GM12878 (cell line): ENCODE data around the gene AKT3. TPM values are rescaled to one million over a fixed set of nuclear protein-coding genes. Genes with fewer than 3 reads are reported as not detected.

ENCODE experiments used
- ATAC-seq: fragments of 200-7000 bp; cut with Tn5 transposase; 3 replicates; pipeline ENCODE4 v1.9.1; 2020; ENCODE audit warnings: mild to moderate bottlenecking, moderate library complexity
- BruUV-seq: library from RNA; stranded (reverse); fragments of 400-500 nt; replicated peaks from 2 replicates; lab custom pipeline; 2021; lab: Mats Ljungman, UMichigan
- CTCF ChIA-PET: fragments of 300-600 bp; sonication (Branson Sonifier 250); formaldehyde crosslinking; extraction: SDS; loops from one replicate; lab custom pipeline; 2021; ENCODE audit warnings: inconsistent platforms; lab: Yijun Ruan, JAX
- POLR2A ChIA-PET: fragments of 350-600 bp; formaldehyde crosslinking; extraction: SDS; loops from one replicate; lab custom pipeline; 2021; ENCODE audit warnings: inconsistent platforms; lab: Charles Lee
- RAD21 ChIA-PET: fragments of 300-600 bp; sonication (Branson Sonifier 250); formaldehyde crosslinking; loops from one replicate; lab custom pipeline; 2023; ENCODE audit warnings: antibody characterized with exemption; ENCODE audit not compliant: unreplicated experiment; lab: Charles Lee
- SMC1A ChIA-PET: fragments of 300-600 bp; sonication (Branson Sonifier 250); formaldehyde crosslinking; loops from one replicate; lab custom pipeline; 2023; ENCODE audit not compliant: unreplicated experiment, uncharacterized antibody; lab: Charles Lee
- DNase-seq: peaks from one replicate; pipeline ENCODE4 v3.0.0-alpha.2; 2011; ENCODE audit warnings: low read depth, low spot score
- FAIRE-seq: peaks from 3 replicates; lab custom pipeline; 2011; peaks lifted over from hg19 to GRCh38; lab: Jason Lieb, UNC
- H2AFZ ChIP-seq: 2 replicates; pipeline ENCODE4 v1.6.0; 2011; ENCODE audit warnings: low read depth, low read length, control low read depth; ENCODE audit not compliant: control insufficient read depth
- H3K27ac ChIP-seq: 2 replicates; pipeline ENCODE4 v1.5.1; 2011; ENCODE audit warnings: control low read depth; ENCODE audit not compliant: control insufficient read depth, insufficient read depth
- H3K27me3 ChIP-seq, 2 experiments: replicated peaks in 1 of 2; 2 replicates each; pipeline versions ENCODE4 v1.6.0 to v1.6.1; 2011; ENCODE audit warnings: low read length in 1 of 2; ENCODE audit not compliant: control insufficient read depth in 2 of 2, insufficient read depth in 2 of 2
- H3K36me3 ChIP-seq, 2 experiments: 2 replicates each; pipeline ENCODE4 v1.5.1; 2011; ENCODE audit warnings: low read length in 1 of 2; ENCODE audit not compliant: control insufficient read depth in 2 of 2, insufficient read depth in 2 of 2
- H3K4me1 ChIP-seq: 2 replicates; pipeline ENCODE4 v1.6.1; 2011; ENCODE audit warnings: mild to moderate bottlenecking, low read length, moderate library complexity, mixed read lengths; ENCODE audit not compliant: control insufficient read depth, insufficient read depth
- H3K4me2 ChIP-seq: 2 replicates; pipeline ENCODE4 v1.6.0; 2011; ENCODE audit warnings: control low read depth; ENCODE audit not compliant: control insufficient read depth, insufficient read depth
- H3K4me3 ChIP-seq: fragments of 200-600 bp; sonication (generic); 2 replicates; pipeline ENCODE4 v1.5.1; 2016
- H3K79me2 ChIP-seq: 2 replicates; pipeline ENCODE4 v1.6.0; 2011; ENCODE audit warnings: low read length; ENCODE audit not compliant: control insufficient read depth, insufficient read depth
- H3K9ac ChIP-seq: 2 replicates; pipeline ENCODE4 v1.8.0; 2011; ENCODE audit warnings: low read length, control low read depth, mixed read lengths; ENCODE audit not compliant: control insufficient read depth, insufficient read depth
- H3K9me3 ChIP-seq: replicated peaks from 3 replicates; pipeline ENCODE4 v1.5.1; 2011; ENCODE audit warnings: mild to moderate bottlenecking, low read length; ENCODE audit not compliant: control insufficient read depth, insufficient read depth
- H4K20me1 ChIP-seq: 2 replicates; pipeline ENCODE4 v1.6.0; 2011; ENCODE audit not compliant: control insufficient read depth, insufficient read depth
- ESRRA ChIP-seq: IDR thresholded peaks from 2 replicates; pipeline ENCODE4 v1.6.1; 2012; ENCODE audit warnings: mild to moderate bottlenecking, low read length, improper control_type of control experiment
- IKZF2 ChIP-seq, 2 experiments: fragments of 450-650 bp; IDR thresholded peaks; 2 replicates each; pipeline ENCODE4 v1.6.1; 2017; ENCODE audit warnings: mild to moderate bottlenecking in 2 of 2, moderate library complexity in 2 of 2
- NFXL1 ChIP-seq: fragments of 450-650 bp; IDR thresholded peaks from 2 replicates; pipeline ENCODE4 v1.6.1; 2017; ENCODE audit warnings: antibody characterized with exemption, mild to moderate bottlenecking, borderline replicate concordance
- RAD21 ChIP-seq: IDR thresholded peaks from 2 replicates; pipeline ENCODE4 v1.6.1; 2011; ENCODE audit warnings: mild to moderate bottlenecking, low read depth, low read length, moderate library complexity; ENCODE audit not compliant: insufficient read depth
- RELA ChIP-seq: fragments of 450-650 bp; IDR thresholded peaks from 2 replicates; pipeline ENCODE4 v1.8.0; 2014; ENCODE audit warnings: borderline replicate concordance; ENCODE audit not compliant: partially characterized antibody
- WRNIP1 ChIP-seq: IDR thresholded peaks from 2 replicates; pipeline ENCODE4 v1.6.1; 2011; ENCODE audit warnings: low read depth, low read length, improper control_type of control experiment, borderline replicate concordance
- ZBTB33 ChIP-seq: fragments of 450-650 bp; IDR thresholded peaks from 2 replicates; pipeline ENCODE4 v1.6.1; 2017; ENCODE audit warnings: mild to moderate bottlenecking
- WGBS: methylation state at CpG from one replicate; pipeline ENCODE4 v1.1.6; 2016; ENCODE audit warnings: low lambda C conversion rate; ENCODE audit not compliant: insufficient replicate concordance, insufficient coverage; ENCODE audit errors: missing lambda C conversion rate; 5-methylcytosine and 5-hydroxymethylcytosine counted together
- in situ Hi-C: fragments of 300-500 bp; cut with MboI; formaldehyde crosslinking; loops from 9 replicates; pipeline ENCODE4 v1.14.3; 2018; ENCODE audit warnings: mixed read lengths
- intact Hi-C: fragments of 100-400 bp; cut with micrococcal nuclease; formaldehyde crosslinking; loops from one replicate; pipeline ENCODE4 v1.14.2; 2022; ENCODE audit not compliant: unreplicated experiment
- polyA plus RNA-seq, 11 experiments: library from polyadenylated mRNA; depleted of rRNA in 4 of 11; unstranded in 6 of 11; stranded (reverse) in 5 of 11; fragments of >200 nt; fragmentation: Nextera tagmentation in 4 of 11; fragmentation: Illumina TruSeq in 1 of 11; extraction: Ambion mirVana in 4 of 11; extraction: Trizol in 1 of 11; gene quantifications; 1 replicate in 1 of 11; 2 replicates in 10 of 11; pipeline versions ENCODE4 v1.2.1 to v1.2.3, GENCODE V29; 2011 to 2016; ENCODE audit warnings: inconsistent platforms in 2 of 11, missing spikeins in 2 of 11, low read depth in 1 of 11
- total RNA-seq, 4 experiments: library from RNA; depleted of rRNA in 3 of 4; stranded (reverse); fragments of >200 nt in 3 of 4; fragmentation: Illumina TruSeq in 1 of 4; extraction: Trizol in 1 of 4; gene quantifications; 2 replicates each; pipeline versions ENCODE4 v1.2.1 to v1.2.3, GENCODE V29; 2013 to 2021

AKT3 gene
- total and polyA plus RNA-seq, 10 of the 15 experiments (the other 5 are each of a cell fraction or from before 2014, with no cell fraction given) = 0.03 to 0.56 (median 0.19) TPM

GRCh38 chr1:243730487-243731150 lies 119.4 kb downstream of the AKT3 start:
- intact Hi-C loops = no loop called here

More at GRCh38 chr1:243730487-243731150, 119.4 kb downstream of the AKT3 start:
- peaks cover 26% of the 10 kb centered on the region for H3K4me1 ChIP-seq
- ATAC-seq = no peak
- no peak for DNase-seq
- H4K20me1 ChIP-seq = no peaks in the 10 kb centered on the region
- TF ChIP-seq IKZF2 (IDR thresholded peaks at IDR 0.05) = no peak
- no peak for TF ChIP-seq ZBTB33
- no peak for TF ChIP-seq ESRRA
- TF ChIP-seq WRNIP1 = no peak
- TF ChIP-seq RAD21 = no peak
- no peak for TF ChIP-seq NFXL1
- no peak for TF ChIP-seq RELA
- H3K27me3 ChIP-seq = no peaks in the 10 kb centered on the region
- no peak overlapping the region for H2AFZ ChIP-seq
- FAIRE-seq = no peak
- ChIA-PET POLR2A (interaction anchor here (0.6 kb wide), 1 partner anchor 318 kb away, joined by 4 read pairs; no protein-coding TSS in a partner anchor), SMC1A (interaction anchor here (1.0 to 3.8 kb wide), 6 partner anchors 11 to 409 kb away, joined by 3 to 17 read pairs (median 4); no protein-coding TSS in a partner anchor), RAD21 (interaction anchor here (0.9 to 1.4 kb wide), 3 partner anchors 10 to 21 kb away, joined by 3 read pairs; no protein-coding TSS in a partner anchor), CTCF (interaction anchor here (1.3 to 1.8 kb wide), 4 partner anchors 9 to 387 kb away, joined by 4 to 9 read pairs (median 7); no protein-coding TSS in a partner anchor)
- no peaks in the 10 kb centered on the region for H3K79me2 ChIP-seq
- H3K36me3 ChIP-seq = no peaks in the 10 kb centered on the region
- no peak overlapping the region for H3K4me2 ChIP-seq
- H3K27ac ChIP-seq = no peak overlapping the region
- H3K4me3 ChIP-seq = no peak overlapping the region
- WGBS = 96% methylated on average over 23 of the region's 23 CpGs
- in situ Hi-C loops = no loop called here
- BruUV-seq = no TSS peak
- H3K9me3 ChIP-seq = peaks cover 9% of the 10 kb centered on the region; the same call in 2 of the 3 replicates
- H3K9ac ChIP-seq = no peak overlapping the region
